Erythroblast (primary cell): Measurements from ENCODE around the gene POU1F1.

ENCODE experiments used
- DNase-seq, 2 experiments: peaks; one replicate each; lab custom pipeline; 2025; lab: John Stamatoyannopoulos, UW
- GATA1 ChIP-seq: IDR thresholded peaks from 2 replicates; pipeline ENCODE4 v1.6.1; 2011; ENCODE audit warnings: low read depth, mild to moderate bottlenecking, control low read depth, low read length, moderate library complexity
- POLR2A ChIP-seq: IDR thresholded peaks from 2 replicates; pipeline ENCODE4 v1.6.1; 2011; ENCODE audit warnings: mild to moderate bottlenecking, low read length

Gene POU1F1

GRCh38 chr3:87233805-87234204, 42.6 kb downstream of the POU1F1 start:
- TF ChIP-seq POLR2A (no peak), GATA1 (no peak)
- DNase-seq = no peak

- no peak for DNase-seq
- no peak for TF ChIP-seq POLR2A
- no peak for TF ChIP-seq GATA1
Measured at GRCh38 chr3:87229113-87229512, 47.3 kb downstream of the POU1F1 start.

- peak in 1 of 2 experiments; percentile 10 for DNase-seq
- TF ChIP-seq GATA1 (no peak), POLR2A (no peak)
Measured at GRCh38 chr3:87228316-87228715, 48.1 kb downstream of the POU1F1 start.

- TF ChIP-seq GATA1 = no peak
- no peak for DNase-seq
Measured at GRCh38 chr3:87227835-87228144, 48.6 kb downstream of the POU1F1 start.

- DNase-seq = peak; percentile 93 to 96
- TF ChIP-seq GATA1 (no peak), POLR2A (peak; percentile 85)
Measured at GRCh38 chr3:87227104-87227834, 49.1 kb downstream of the POU1F1 start, which contains the start of gene CHMP2B. Gene CHMP2B, plus strand, starts transcription at chr3:87227309. Its CDS starts 214 bp downstream, at chr3:87227523.

- peak in 1 of 2 experiments; percentile 5 for DNase-seq
- TF ChIP-seq GATA1 (no peak), POLR2A (no peak)
Measured at GRCh38 chr3:87225659-87226058, 50.7 kb downstream of the POU1F1 start.

GRCh38 chr3:87219611-87220010, 56.8 kb downstream of the POU1F1 start:
- TF ChIP-seq GATA1 (no peak), POLR2A (no peak)
- DNase-seq = no peak

GRCh38 chr3:87218560-87218959, 57.8 kb downstream of the POU1F1 start:
- DNase-seq = no peak
- no peak for TF ChIP-seq GATA1
- no peak for TF ChIP-seq POLR2A
